ENCODE data around the gene GMDS.

Gene GMDS

DNA sequence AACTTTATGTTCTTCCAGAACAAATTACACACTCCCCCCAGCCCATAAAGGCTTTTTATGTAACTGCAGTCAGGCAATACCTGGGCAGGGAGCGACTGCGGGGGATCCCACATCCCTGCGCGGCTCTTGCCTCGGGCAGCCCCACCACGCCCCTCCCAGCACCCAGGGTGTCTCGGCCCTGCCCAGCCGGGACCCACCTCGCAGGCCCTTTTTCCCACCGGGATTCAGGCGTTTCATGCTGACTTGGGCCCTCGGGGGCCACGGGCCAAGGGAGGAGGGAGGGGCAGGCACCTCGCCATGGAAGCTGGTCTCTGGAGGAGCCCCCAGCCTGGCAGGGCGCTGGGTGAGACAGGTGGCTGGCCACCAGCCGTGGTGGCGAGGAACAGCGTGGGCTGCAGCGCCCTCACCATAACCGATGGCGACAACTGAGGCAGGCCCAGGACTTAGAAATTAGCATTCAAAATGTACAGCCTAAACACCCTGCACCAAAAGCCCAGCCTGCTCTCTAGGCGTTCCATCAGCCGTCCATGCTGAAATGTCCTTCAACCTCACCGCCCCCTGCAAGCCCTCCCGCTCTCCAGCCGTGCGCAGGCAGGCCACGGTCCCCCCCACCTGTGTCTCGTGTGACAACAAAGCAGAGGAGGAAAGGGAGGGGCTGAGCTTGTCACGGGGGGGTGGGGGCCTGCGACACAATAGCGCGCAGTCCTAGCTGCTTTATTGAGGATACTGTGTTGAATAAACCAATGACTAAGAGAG, 650.8 kb downstream of the GMDS start:
- FAIRE-seq = no peak

DNA sequence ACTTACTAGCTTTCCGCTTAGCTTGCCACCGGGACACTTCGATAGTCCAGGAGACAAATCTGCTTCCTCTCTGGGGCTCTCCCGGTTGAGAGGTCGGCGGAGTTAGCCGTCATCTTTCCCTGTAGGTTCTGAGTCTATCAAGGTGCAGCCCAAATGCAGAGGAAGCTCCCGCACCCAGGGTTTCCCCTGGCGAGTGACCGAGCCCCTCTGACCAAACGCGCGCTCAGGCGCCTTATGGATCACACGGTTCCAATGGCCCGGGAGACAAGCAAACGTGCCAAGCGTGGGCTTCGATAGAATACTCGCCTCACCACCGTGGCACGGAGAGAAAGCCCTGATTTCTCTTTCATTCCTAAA, 651.5 kb downstream of the GMDS start:
- no peak for FAIRE-seq

GRCh38 chr6:1593286-1593957, 652.0 kb downstream of the GMDS start:
- FAIRE-seq = no peak

GRCh38 chr6:1592852-1593251, 652.6 kb downstream of the GMDS start:
- FAIRE-seq = no peak

- no peak for FAIRE-seq
These were observed 653.5 kb downstream of the GMDS start for GRCh38 chr6:1591926-1592325.

- no peak for FAIRE-seq
These were observed 654.2 kb downstream of the GMDS start for GRCh38 chr6:1591243-1591642.

GRCh38 chr6:1590580-1590979, 654.8 kb downstream of the GMDS start:
- no peak for FAIRE-seq

- no peak for FAIRE-seq
These were observed 656.2 kb downstream of the GMDS start for GRCh38 chr6:1589208-1589607.

DNA sequence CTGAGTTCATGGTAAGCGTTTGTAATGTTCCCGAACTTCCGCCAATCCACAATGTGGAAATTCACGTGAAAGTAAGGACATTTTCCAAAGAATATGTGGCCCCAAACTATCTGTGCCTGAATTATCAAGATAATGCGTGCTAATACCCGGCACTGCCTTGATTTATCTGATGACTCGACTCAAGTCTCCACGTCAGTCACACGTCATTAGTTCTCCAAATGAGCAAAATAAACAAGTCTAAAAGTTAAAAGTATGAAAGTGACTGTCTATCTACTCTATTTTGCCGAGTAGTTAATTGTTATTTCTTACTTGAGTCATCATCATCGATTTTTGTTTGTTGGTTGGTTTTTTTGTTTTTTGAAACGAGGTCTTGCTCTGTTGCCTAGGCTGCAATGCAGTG, 657.4 kb downstream of the GMDS start:
- no peak for FAIRE-seq

DNA sequence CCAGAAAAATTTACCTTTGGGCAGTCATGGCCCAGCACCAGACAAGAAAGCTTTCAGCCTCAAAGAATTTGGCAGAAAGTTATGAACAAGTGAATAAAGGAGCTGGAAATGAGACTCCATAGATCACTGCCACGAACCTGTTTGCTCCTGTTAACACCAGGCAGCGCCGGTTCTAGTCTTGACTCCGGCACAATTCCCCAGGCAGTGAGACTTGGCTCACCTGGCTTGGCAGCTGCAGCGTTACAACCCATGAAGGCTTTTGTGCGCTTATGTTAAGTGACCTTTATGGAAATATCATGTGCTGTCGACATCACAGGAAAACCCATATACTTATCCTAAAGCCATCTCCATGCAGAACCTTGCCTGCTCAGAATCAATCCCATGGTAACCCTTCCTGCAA, 657.9 kb downstream of the GMDS start:
- FAIRE-seq = no peak

DNA sequence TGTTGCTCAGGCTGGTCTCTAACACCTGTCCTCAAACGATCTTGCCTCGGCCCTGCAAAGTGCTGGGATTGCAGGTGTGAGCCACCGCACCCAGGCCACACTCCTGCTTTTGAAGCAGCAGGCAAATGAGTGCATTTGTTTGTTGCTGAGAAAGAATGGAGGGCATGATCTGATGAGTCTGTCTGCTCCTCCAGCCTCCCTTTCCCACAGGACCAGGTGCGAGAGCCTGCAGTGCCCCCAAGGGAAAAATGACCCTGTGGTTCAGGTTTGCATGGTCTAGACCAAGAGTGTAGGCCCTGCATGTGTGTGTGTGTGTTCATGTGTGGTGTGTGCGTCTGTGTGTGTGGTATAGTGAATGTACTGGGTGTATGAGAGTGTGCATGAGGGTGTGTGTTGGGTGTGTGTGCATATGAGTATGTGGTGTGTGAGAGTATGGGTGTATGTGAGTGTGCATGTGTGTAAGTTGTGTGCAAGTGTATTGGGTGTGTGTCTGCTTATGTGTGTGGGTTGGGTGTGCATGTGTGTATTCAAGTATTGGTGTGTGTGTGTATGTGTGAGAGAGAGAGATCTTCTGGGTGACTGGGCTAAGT, 658.4 kb downstream of the GMDS start:
- no peak for FAIRE-seq

- FAIRE-seq = no peak
These were observed 659.1 kb downstream of the GMDS start for GRCh38 chr6:1586256-1586655.

DNA sequence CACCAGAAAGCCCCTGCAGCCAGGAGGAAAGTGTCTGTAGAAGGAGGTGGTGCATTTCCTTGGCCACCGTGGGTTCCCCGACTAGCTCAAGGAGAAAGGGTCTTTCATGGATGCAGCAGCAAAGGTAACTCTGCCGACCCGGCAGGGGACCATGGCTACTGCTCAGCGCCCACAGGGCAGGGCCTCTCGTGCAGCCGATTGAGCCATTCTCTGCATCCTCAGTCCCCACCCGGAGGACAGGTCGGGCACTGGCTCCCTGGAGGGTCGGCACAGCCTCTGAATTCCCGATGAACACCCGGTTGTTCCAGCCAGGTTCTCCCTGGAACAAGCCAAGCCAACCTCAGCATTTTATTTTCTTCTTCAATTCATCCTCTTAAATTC, 659.7 kb downstream of the GMDS start:
- FAIRE-seq = no peak

- no peak for FAIRE-seq
These were observed 660.3 kb downstream of the GMDS start for GRCh38 chr6:1584996-1585668.

DNA sequence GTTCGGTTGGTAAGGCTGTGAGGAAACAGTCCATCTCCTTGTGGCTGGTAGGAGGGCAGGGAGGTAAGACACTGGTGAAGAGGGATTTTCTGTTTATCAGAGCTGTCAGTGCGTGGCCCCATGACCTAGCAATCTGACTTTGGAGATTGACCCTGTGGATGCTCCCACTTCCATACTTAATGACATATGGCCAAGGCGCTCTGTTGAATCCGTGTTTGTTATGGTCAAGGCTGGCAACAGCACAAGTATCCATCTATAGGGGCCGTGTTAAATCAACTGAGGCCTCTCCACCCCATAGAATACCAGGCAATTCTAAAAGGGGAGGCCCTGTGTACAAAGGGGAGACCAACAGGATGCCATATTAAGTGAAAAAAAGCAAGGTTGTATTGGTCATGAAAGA, 661.3 kb downstream of the GMDS start:
- no peak for FAIRE-seq

DNA sequence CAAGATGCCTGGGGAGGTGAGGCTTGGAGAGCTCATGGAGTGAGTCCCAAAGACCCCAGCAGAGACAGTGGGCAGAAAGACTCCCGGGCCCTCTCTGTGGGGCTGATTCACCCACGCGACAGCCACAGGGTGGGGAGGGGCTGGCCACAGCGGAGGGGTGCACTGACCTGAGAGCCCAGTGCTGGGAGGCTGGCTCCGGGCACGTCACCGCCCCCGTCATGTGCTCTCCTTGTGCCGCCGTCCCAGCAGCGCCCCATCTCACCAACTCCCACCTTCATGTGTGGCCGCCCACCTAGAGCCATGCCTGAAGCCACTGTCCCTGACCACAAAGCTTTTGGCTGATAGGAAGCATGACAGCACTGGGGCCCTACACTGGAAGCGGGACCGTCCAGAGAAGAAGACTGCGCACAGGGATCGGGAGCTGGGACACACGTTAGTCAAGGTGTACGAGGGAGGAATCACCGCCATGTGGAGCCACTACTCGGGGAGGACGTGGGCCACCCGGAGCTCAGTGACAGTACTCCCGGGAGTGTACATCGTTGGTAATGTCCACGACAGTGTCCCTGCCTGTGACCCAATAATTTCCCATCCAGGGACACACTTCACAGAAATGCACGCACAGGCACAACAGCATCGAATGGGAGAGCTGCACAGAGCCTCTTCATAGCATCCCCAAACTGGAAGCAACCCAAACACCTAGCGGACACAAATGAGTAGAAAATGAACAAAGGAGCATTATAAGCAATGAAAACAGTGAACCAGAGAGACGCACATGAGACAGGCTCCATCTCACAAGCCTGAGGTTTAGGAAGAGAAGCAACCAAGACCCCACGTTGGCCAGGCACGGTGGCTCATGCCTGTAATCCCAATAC, 664.0 kb downstream of the GMDS start:
- no peak for FAIRE-seq

DNA sequence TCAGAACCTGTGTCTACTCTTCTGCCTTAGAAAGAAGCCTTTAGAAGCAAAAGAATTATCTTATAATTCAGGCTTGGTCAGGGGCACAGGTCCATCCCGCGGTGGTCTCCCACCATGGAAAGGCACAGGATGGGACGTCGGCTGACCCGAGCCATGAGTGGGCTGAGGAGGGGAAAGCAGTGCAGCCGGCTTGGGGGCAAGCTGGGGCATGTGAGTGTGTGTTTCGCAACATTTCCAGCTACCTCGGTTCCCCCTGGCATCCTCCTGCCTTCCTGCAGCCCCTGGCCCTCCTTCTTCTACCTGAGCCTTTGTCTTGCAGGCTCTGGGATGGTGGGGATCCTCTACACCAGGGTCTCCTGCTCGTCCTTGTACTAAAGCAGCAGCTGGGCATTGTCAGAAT, 664.8 kb downstream of the GMDS start:
- no peak for FAIRE-seq

- no peak for FAIRE-seq
These were observed 665.3 kb downstream of the GMDS start for GRCh38 chr6:1580109-1580508.

DNA sequence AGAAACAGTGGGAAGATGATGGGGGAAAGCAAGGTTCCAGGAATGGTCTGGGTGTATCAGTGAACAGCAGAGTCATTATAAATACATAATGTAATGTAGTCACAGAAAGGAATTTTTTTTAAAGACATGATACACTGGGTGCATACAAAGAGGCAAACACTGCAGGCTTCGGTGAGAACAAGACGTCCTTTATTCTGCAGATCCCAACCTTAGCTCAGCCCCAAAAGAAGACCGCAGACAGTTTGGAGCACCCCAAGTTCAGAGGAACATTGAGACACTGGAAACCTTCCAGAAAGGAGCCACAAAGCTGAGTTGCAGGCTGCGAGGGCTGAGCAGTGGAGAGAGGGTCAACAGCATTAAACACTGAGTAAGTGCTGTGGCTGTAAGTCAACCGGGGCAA, 666.3 kb downstream of the GMDS start:
- no peak for FAIRE-seq

GRCh38 chr6:1577896-1578745, 667.3 kb downstream of the GMDS start:
- FAIRE-seq = no peak

DNA sequence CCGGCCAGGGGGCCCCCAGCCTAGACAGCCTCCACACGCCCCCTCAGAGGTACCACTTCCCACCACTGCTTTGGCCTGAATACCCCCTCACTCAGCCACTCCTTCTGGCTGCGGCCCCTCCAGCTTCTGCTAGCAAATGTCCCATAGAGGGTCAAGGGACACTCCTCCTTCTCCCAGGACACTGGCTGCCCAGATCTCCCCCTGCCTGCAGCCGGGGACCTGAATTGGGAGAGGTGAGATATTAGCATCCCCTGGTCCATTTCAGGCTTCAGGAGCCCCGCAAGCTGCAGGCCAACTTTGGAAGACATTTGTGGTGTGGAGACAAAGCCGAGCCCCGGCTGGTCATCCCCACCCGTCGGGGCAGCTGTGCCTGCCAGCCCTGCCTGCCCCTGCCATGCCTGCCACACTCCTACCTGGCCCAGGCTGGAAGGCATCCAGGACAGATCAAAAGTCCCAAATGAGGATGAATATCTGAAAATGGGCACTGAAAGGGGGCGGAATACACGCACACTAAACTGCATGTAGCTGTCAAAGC, 668.2 kb downstream of the GMDS start:
- FAIRE-seq = no peak

GRCh38 chr6:1576711-1577110, 668.7 kb downstream of the GMDS start:
- no peak for FAIRE-seq

Data from colon (tissue), 2 donors.